Measurements from ENCODE around the gene CEP112. TPM values are rescaled to one million over a fixed set of nuclear protein-coding genes. Genes with fewer than 3 reads are reported as not detected.

Gene CEP112
- total and polyA plus RNA-seq, 10 of the 15 experiments (the other 5 are each of a cell fraction or from before 2014, with no cell fraction given), result 0.11 to 3.8 (median 0.32) TPM; not detected in 1

DNA sequence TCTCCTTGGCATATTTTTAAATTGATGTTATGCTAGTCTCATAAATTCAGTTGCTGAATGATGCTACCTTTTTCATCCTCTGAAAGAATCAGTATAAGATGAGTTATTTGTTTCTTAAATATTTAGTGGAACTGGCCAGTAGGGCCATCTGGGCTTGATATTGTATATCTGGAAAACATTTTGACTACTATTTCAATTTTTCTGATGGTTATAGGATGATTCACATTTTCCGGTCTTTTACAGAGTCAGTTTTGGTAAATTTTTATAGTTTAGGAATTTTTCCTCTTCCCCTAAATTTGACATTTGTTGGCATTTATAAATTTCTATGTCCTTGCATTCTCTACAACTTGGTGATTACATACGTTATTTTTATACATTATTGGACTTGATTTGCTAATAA lies 334.2 kb downstream of the CEP112 start (continued):
- no peak for TF ChIP-seq RELB (IDR thresholded peaks at IDR 0.05; ENCODE audit: low read depth)

- Histone ChIP-seq H2AFZ (ENCODE audit: control insufficient read depth, low read depth, low read length) (no peak overlapping the region), H3K27ac (ENCODE audit: control insufficient read depth, insufficient read depth) (no peak overlapping the region), H3K27me3 (replicated peaks in 1 of 2; ENCODE audit: control insufficient read depth in 2 of 2, insufficient read depth in 2 of 2, low read length in 1 of 2) (no peaks in the 10 kb centered on the region), H3K9ac (ENCODE audit: control insufficient read depth, insufficient read depth, low read length) (no peak overlapping the region), H3K4me3 (no peak overlapping the region), H4K20me1 (ENCODE audit: control insufficient read depth, insufficient read depth) (no peaks in the 10 kb centered on the region), H3K9me3 (replicated peaks; ENCODE audit: control insufficient read depth, insufficient read depth, low read length) (no peaks in the 10 kb centered on the region), H3K4me1 (ENCODE audit: control insufficient read depth, insufficient read depth, low read length) (no peaks in the 10 kb centered on the region), H3K79me2 (ENCODE audit: control insufficient read depth, insufficient read depth, low read length) (no peaks in the 10 kb centered on the region), H3K36me3 (ENCODE audit: control insufficient read depth in 2 of 2, insufficient read depth in 2 of 2, low read length in 1 of 2) (no peaks in the 10 kb centered on the region), H3K4me2 (ENCODE audit: control insufficient read depth, insufficient read depth) (no peak overlapping the region)
- ATAC-seq (no peak), FAIRE-seq (no peak), DNase-seq (ENCODE audit: low read depth, low spot score) (no peak)
- in situ Hi-C loops (cut with MboI) (no loop called here), intact Hi-C loops (cut with micrococcal nuclease; ENCODE audit: unreplicated experiment) (no loop called here)
- WGBS (ENCODE audit: insufficient coverage, insufficient replicate concordance, low lambda C conversion rate, missing lambda C conversion rate), result 74% methylated on average over 2 of the region's 2 CpGs
- ChIA-PET CTCF (no interaction called here), POLR2A (no interaction called here), SMC1A (ENCODE audit: uncharacterized antibody, unreplicated experiment) (no interaction called here), RAD21 (ENCODE audit: unreplicated experiment) (no interaction called here)
- BruUV-seq (replicated peaks), result no TSS peak
- TF ChIP-seq ZNF384 (IDR thresholded peaks at IDR 0.05; ENCODE audit: borderline replicate concordance, low read depth, low read length), result no peak
- TF ChIP-seq RAD21 (IDR thresholded peaks at IDR 0.05; ENCODE audit: insufficient read depth, low read depth, low read length), result no peak
- TF ChIP-seq MEF2B (IDR thresholded peaks at IDR 0.05; ENCODE audit: partially characterized antibody, poor library complexity, severe bottlenecking), result no peak
- TF ChIP-seq JUNB (IDR thresholded peaks at IDR 0.05), result no peak
- no peak for TF ChIP-seq MXI1 (IDR thresholded peaks at IDR 0.05; ENCODE audit: low read depth, low read length)
- TF ChIP-seq CHD1 (IDR thresholded peaks at IDR 0.05; ENCODE audit: low read depth, low read length), result no peak
- no peak for TF ChIP-seq PAX8 (IDR thresholded peaks at IDR 0.05)
- TF ChIP-seq MEF2A (IDR thresholded peaks at IDR 0.05; ENCODE audit: insufficient read depth, low read depth, low read length), result no peak
- no peak for TF ChIP-seq ATF7 (IDR thresholded peaks at IDR 0.05; ENCODE audit: low read depth)
- TF ChIP-seq USF1 (IDR thresholded peaks at IDR 0.05; ENCODE audit: borderline replicate concordance, extremely low read length, insufficient read depth, low read depth, low read length), result no peak
- no peak for TF ChIP-seq ZZZ3 (IDR thresholded peaks at IDR 0.05; ENCODE audit: control insufficient read depth, insufficient read length, low read depth)
- no peak for TF ChIP-seq CUX1 (IDR thresholded peaks at IDR 0.05; ENCODE audit: insufficient replicate concordance, low read depth, low read length)
- no peak for TF ChIP-seq HDGF (IDR thresholded peaks at IDR 0.05)
- TF ChIP-seq MTA2 (IDR thresholded peaks at IDR 0.05; ENCODE audit: low read depth), result no peak
- TF ChIP-seq, protein P1, sequence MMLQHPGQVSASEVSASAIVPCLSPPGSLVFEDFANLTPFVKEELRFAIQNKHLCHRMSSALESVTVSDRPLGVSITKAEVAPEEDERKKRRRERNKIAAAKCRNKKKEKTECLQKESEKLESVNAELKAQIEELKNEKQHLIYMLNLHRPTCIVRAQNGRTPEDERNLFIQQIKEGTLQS (IDR thresholded peaks at IDR 0.05; ENCODE audit: borderline replicate concordance, extremely low read depth, low read depth, low read length), result no peak
Observed at GRCh38 chr17:65856865-65857264, 335.1 kb downstream of the CEP112 start.

Measured in GM12878 (cell line).